ENCODE data around the gene SND1.
A peak's percentile ranks its signal among the peaks of the same experiment; 100 is the strongest.
"Not testable (repeated sequence)": the region's sequence is repeated elsewhere in the genome, so short reads cannot be mapped to it uniquely, and the experiment has no call there.

Gene SND1

GRCh38 chr7:128107516-128107915, 455.5 kb downstream of the SND1 start:
- H3K27me3 ChIP-seq (ENCODE audit: control insufficient read depth in 1 of 2, insufficient read depth in 2 of 2, low read length in 2 of 2), result peaks cover 15 to 22% of the 10 kb centered on the region in 2 donors
- H3K4me3 ChIP-seq (ENCODE audit: low read depth in 1 of 2, low read length in 2 of 2); H3K9me3 ChIP-seq (ENCODE audit: control insufficient read depth in 1 of 2, low read length in 2 of 2); H3K9ac ChIP-seq (ENCODE audit: low read depth in 1 of 2, low read length in 2 of 2); H3K36me3 ChIP-seq (ENCODE audit: control insufficient read depth in 1 of 2, insufficient read depth in 2 of 2, low read length in 2 of 2); H3K27ac ChIP-seq (ENCODE audit: low read depth, low read length): not testable (repeated sequence)
- peaks cover 8 to 23% of the 10 kb centered on the region in 2 donors for H3K4me1 ChIP-seq (ENCODE audit: control insufficient read depth in 1 of 2, insufficient read depth in 2 of 2, low read length in 2 of 2)

GRCh38 chr7:128108129-128108528, 456.1 kb downstream of the SND1 start:
- Histone ChIP-seq H3K9ac (ENCODE audit: low read depth in 1 of 2, low read length in 2 of 2) (no peak overlapping the region), H3K27ac (ENCODE audit: low read depth, low read length) (no peak overlapping the region), H3K9me3 (ENCODE audit: control insufficient read depth in 1 of 2, low read length in 2 of 2) (no peaks in the 10 kb centered on the region), H3K27me3 (ENCODE audit: control insufficient read depth in 1 of 2, insufficient read depth in 2 of 2, low read length in 2 of 2) (peaks cover 15 to 22% of the 10 kb centered on the region in 2 donors), H3K4me3 (ENCODE audit: low read depth in 1 of 2, low read length in 2 of 2) (no peak overlapping the region), H3K36me3 (ENCODE audit: control insufficient read depth in 1 of 2, insufficient read depth in 2 of 2, low read length in 2 of 2) (no peaks in the 10 kb centered on the region), H3K4me1 (ENCODE audit: control insufficient read depth in 1 of 2, insufficient read depth in 2 of 2, low read length in 2 of 2) (peaks cover 8 to 28% of the 10 kb centered on the region in 2 donors)

- Histone ChIP-seq H3K27me3 (ENCODE audit: control insufficient read depth in 1 of 2, insufficient read depth in 2 of 2, low read length in 2 of 2) (peaks cover 11 to 18% of the 10 kb centered on the region in 2 donors), H3K9me3 (ENCODE audit: control insufficient read depth in 1 of 2, low read length in 2 of 2) (no peaks in the 10 kb centered on the region), H3K9ac (ENCODE audit: low read depth in 1 of 2, low read length in 2 of 2) (no peak overlapping the region), H3K4me1 (ENCODE audit: control insufficient read depth in 1 of 2, insufficient read depth in 2 of 2, low read length in 2 of 2) (peaks cover 5 to 24% of the 10 kb centered on the region in 2 donors), H3K27ac (ENCODE audit: low read depth, low read length) (no peak overlapping the region), H3K4me3 (ENCODE audit: low read depth in 1 of 2, low read length in 2 of 2) (peak overlapping the region in 1 of 2 donors; percentile 26), H3K36me3 (ENCODE audit: control insufficient read depth in 1 of 2, insufficient read depth in 2 of 2, low read length in 2 of 2) (no peaks in the 10 kb centered on the region)
These were observed 456.8 kb downstream of the SND1 start for GRCh38 chr7:128108641-128109423.

- H3K9me3 ChIP-seq (ENCODE audit: control insufficient read depth in 1 of 2, low read length in 2 of 2); H3K36me3 ChIP-seq (ENCODE audit: control insufficient read depth in 1 of 2, insufficient read depth in 2 of 2, low read length in 2 of 2); H3K27ac ChIP-seq (ENCODE audit: low read depth, low read length); H3K9ac ChIP-seq (ENCODE audit: low read depth in 1 of 2, low read length in 2 of 2): not testable (repeated sequence)
- H3K27me3 ChIP-seq (ENCODE audit: control insufficient read depth in 1 of 2, insufficient read depth in 2 of 2, low read length in 2 of 2), result peaks cover 7 to 12% of the 10 kb centered on the region in 2 donors
- peaks cover 4 to 21% of the 10 kb centered on the region in 2 donors for H3K4me1 ChIP-seq (ENCODE audit: control insufficient read depth in 1 of 2, insufficient read depth in 2 of 2, low read length in 2 of 2)
- peak overlapping the region in 1 of 2 donors; percentile 26 for H3K4me3 ChIP-seq (ENCODE audit: low read depth in 1 of 2, low read length in 2 of 2)
These were observed 457.5 kb downstream of the SND1 start for GRCh38 chr7:128109424-128109969.

- H3K4me1 ChIP-seq (ENCODE audit: control insufficient read depth in 1 of 2, insufficient read depth in 2 of 2, low read length in 2 of 2), result peaks cover 4 to 19% of the 10 kb centered on the region in 2 donors
- H3K36me3 ChIP-seq (ENCODE audit: control insufficient read depth in 1 of 2, insufficient read depth in 2 of 2, low read length in 2 of 2), result no peaks in the 10 kb centered on the region
- H3K9ac ChIP-seq (ENCODE audit: low read depth in 1 of 2, low read length in 2 of 2), result no peak overlapping the region
- H3K27me3 ChIP-seq (ENCODE audit: control insufficient read depth in 1 of 2, insufficient read depth in 2 of 2, low read length in 2 of 2), result peaks cover 2% of the 10 kb centered on the region in 2 donors
- H3K9me3 ChIP-seq (ENCODE audit: control insufficient read depth in 1 of 2, low read length in 2 of 2), result no peaks in the 10 kb centered on the region
- no peak overlapping the region for H3K27ac ChIP-seq (ENCODE audit: low read depth, low read length)
- H3K4me3 ChIP-seq (ENCODE audit: low read depth in 1 of 2, low read length in 2 of 2), result no peak overlapping the region
These were observed 458.8 kb downstream of the SND1 start for GRCh38 chr7:128110641-128111364.

GRCh38 chr7:128112018-128112780, 460.2 kb downstream of the SND1 start:
- Histone ChIP-seq H3K4me1 (ENCODE audit: control insufficient read depth in 1 of 2, insufficient read depth in 2 of 2, low read length in 2 of 2) (peaks cover 4 to 19% of the 10 kb centered on the region in 2 donors), H3K27me3 (ENCODE audit: control insufficient read depth in 1 of 2, insufficient read depth in 2 of 2, low read length in 2 of 2) (peaks cover 0 to 4% of the 10 kb centered on the region in 2 donors), H3K9ac (ENCODE audit: low read depth in 1 of 2, low read length in 2 of 2) (no peak overlapping the region), H3K9me3 (ENCODE audit: control insufficient read depth in 1 of 2, low read length in 2 of 2) (no peaks in the 10 kb centered on the region), H3K27ac (ENCODE audit: low read depth, low read length) (no peak overlapping the region), H3K4me3 (ENCODE audit: low read depth in 1 of 2, low read length in 2 of 2) (no peak overlapping the region), H3K36me3 (ENCODE audit: control insufficient read depth in 1 of 2, insufficient read depth in 2 of 2, low read length in 2 of 2) (no peaks in the 10 kb centered on the region)

GRCh38 chr7:128112781-128113221, 460.8 kb downstream of the SND1 start:
- Histone ChIP-seq H3K9me3 (ENCODE audit: control insufficient read depth in 1 of 2, low read length in 2 of 2) (no peaks in the 10 kb centered on the region), H3K4me1 (ENCODE audit: control insufficient read depth in 1 of 2, insufficient read depth in 2 of 2, low read length in 2 of 2) (peaks cover 4 to 19% of the 10 kb centered on the region in 2 donors), H3K36me3 (ENCODE audit: control insufficient read depth in 1 of 2, insufficient read depth in 2 of 2, low read length in 2 of 2) (no peaks in the 10 kb centered on the region), H3K27ac (ENCODE audit: low read depth, low read length) (no peak overlapping the region), H3K27me3 (ENCODE audit: control insufficient read depth in 1 of 2, insufficient read depth in 2 of 2, low read length in 2 of 2) (peaks cover 0 to 4% of the 10 kb centered on the region in 2 donors), H3K9ac (ENCODE audit: low read depth in 1 of 2, low read length in 2 of 2) (no peak overlapping the region), H3K4me3 (ENCODE audit: low read depth in 1 of 2, low read length in 2 of 2) (no peak overlapping the region)

- peaks cover 4 to 13% of the 10 kb centered on the region in 2 donors for H3K4me1 ChIP-seq (ENCODE audit: control insufficient read depth in 1 of 2, insufficient read depth in 2 of 2, low read length in 2 of 2)
- H3K9me3 ChIP-seq (ENCODE audit: control insufficient read depth in 1 of 2, low read length in 2 of 2), result no peaks in the 10 kb centered on the region
- H3K27me3 ChIP-seq (ENCODE audit: control insufficient read depth in 1 of 2, insufficient read depth in 2 of 2, low read length in 2 of 2), result peaks cover 0 to 4% of the 10 kb centered on the region in 2 donors
- no peaks in the 10 kb centered on the region for H3K36me3 ChIP-seq (ENCODE audit: control insufficient read depth in 1 of 2, insufficient read depth in 2 of 2, low read length in 2 of 2)
- no peak overlapping the region for H3K9ac ChIP-seq (ENCODE audit: low read depth in 1 of 2, low read length in 2 of 2)
- H3K4me3 ChIP-seq (ENCODE audit: low read depth in 1 of 2, low read length in 2 of 2), result no peak overlapping the region
- H3K27ac ChIP-seq (ENCODE audit: low read depth, low read length), result no peak overlapping the region
These were observed 461.8 kb downstream of the SND1 start for GRCh38 chr7:128113839-128114238.

- peaks cover 0 to 13% of the 10 kb centered on the region in 2 donors for H3K4me1 ChIP-seq (ENCODE audit: control insufficient read depth in 1 of 2, insufficient read depth in 2 of 2, low read length in 2 of 2)
- no peak overlapping the region for H3K9ac ChIP-seq (ENCODE audit: low read depth in 1 of 2, low read length in 2 of 2)
- no peaks in the 10 kb centered on the region for H3K36me3 ChIP-seq (ENCODE audit: control insufficient read depth in 1 of 2, insufficient read depth in 2 of 2, low read length in 2 of 2)
- no peak overlapping the region for H3K27ac ChIP-seq (ENCODE audit: low read depth, low read length)
- H3K9me3 ChIP-seq (ENCODE audit: control insufficient read depth in 1 of 2, low read length in 2 of 2), result no peaks in the 10 kb centered on the region
- peaks cover 0 to 4% of the 10 kb centered on the region in 2 donors for H3K27me3 ChIP-seq (ENCODE audit: control insufficient read depth in 1 of 2, insufficient read depth in 2 of 2, low read length in 2 of 2)
- no peak overlapping the region for H3K4me3 ChIP-seq (ENCODE audit: low read depth in 1 of 2, low read length in 2 of 2)
These were observed 462.8 kb downstream of the SND1 start for GRCh38 chr7:128114806-128115205.

Data from duodenal mucosa (tissue), 2 donors.